T-helper 2 cell treated with Interferon-gamma antibody and Interleukin-4, amounts not matched to agents 5 μg/mL and 100 μg/mL, for 36 hours (primary cell): Measurements from ENCODE around the gene TECPR2.

Experiments used
- DNase-seq: peaks from one replicate; pipeline ENCODE4 v3.0.0; 2021; ENCODE audit warnings: low spot score
- H3K27ac Mint-ChIP-seq: one replicate; pipeline ENCODE4 v1.8.0; 2021; ENCODE audit warnings: mild to moderate bottlenecking, mixed read lengths
- H3K27me3 Mint-ChIP-seq: one replicate; pipeline ENCODE4 v1.8.0; 2021; ENCODE audit warnings: low read depth, mixed read lengths
- H3K36me3 Mint-ChIP-seq: one replicate; pipeline ENCODE4 v1.8.0; 2021; ENCODE audit warnings: low read depth, mixed read lengths
- H3K4me1 Mint-ChIP-seq: one replicate; pipeline ENCODE4 v1.8.0; 2021; ENCODE audit warnings: low read depth, mixed read lengths
- H3K4me3 Mint-ChIP-seq: one replicate; pipeline ENCODE4 v1.8.0; 2022; ENCODE audit warnings: mild to moderate bottlenecking, moderate library complexity, mixed read lengths
- H3K9me3 Mint-ChIP-seq: one replicate; pipeline ENCODE4 v1.8.0; 2021; ENCODE audit warnings: mixed read lengths

The TECPR2 gene

DNA sequence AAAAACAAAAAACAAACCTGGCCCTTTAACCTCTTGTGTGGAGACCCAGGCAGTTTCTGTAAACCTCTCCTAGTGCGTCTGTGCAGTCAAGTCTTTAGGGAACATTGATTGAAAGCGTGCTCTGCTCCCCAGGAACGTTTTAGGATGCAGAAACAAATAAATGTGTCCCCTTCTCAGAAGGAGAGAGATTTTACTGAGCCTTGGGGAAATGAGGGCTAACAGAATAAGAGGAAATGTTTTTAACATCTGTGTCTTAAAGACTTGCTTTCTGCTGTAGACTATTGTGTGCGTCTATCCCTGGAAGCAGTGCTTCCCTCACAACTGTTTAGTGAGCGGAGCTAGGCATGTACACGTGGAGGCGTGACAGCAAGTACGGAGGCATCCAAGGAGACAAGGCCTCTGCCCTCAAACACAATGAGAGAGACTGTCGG lies 54.3 kb downstream of the TECPR2 start:
- no peaks in the 10 kb centered on the region for H3K4me1 Mint-ChIP-seq
- DNase-seq, result no peak
- H3K9me3 Mint-ChIP-seq, result no peaks in the 10 kb centered on the region
- no peaks in the 10 kb centered on the region for H3K27me3 Mint-ChIP-seq
- H3K36me3 Mint-ChIP-seq, result no peaks in the 10 kb centered on the region
- no peak overlapping the region for H3K4me3 Mint-ChIP-seq
- no peak overlapping the region for H3K27ac Mint-ChIP-seq

GRCh38 chr14:102417646-102418045 lies 54.9 kb downstream of the TECPR2 start:
- no peak for DNase-seq
- H3K27me3 Mint-ChIP-seq, result no peaks in the 10 kb centered on the region
- no peaks in the 10 kb centered on the region for H3K4me1 Mint-ChIP-seq
- H3K4me3 Mint-ChIP-seq, result no peak overlapping the region
- no peaks in the 10 kb centered on the region for H3K9me3 Mint-ChIP-seq
- H3K36me3 Mint-ChIP-seq, result no peaks in the 10 kb centered on the region
- no peak overlapping the region for H3K27ac Mint-ChIP-seq

DNA sequence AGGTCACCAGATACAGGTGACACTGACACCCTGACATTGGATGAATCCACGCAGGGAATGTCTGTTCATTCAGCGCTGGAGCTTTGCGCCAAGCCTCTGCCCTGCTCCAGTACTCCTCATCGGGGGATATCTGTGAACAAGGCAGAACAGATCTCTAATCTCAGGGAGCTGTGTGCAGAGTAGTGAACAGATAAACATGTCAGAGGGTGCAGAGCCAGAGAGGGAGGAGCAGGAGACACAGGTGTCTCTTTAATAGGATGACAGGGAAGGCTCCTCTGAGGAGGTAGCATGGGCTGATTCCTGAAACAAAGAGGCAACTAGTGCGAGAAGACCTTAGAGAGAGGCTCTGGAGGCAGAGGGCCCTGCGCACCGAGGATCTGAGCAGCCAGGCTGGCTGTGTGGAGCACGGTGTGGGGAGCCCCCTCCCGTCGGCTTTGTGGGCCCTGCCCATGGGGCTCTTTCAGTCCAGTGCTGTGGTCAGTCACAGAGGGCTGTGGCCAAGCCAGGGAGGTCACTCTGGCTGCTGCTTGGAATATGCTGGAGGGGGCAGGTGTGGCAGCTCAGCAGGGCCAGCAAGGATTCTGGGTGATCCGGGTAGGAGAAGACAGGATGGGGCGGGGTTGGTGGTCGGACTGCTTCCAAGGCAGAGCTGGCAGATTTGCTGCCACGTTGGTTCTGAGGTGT lies 55.6 kb downstream of the TECPR2 start:
- H3K4me3 Mint-ChIP-seq, result no peak overlapping the region
- no peaks in the 10 kb centered on the region for H3K4me1 Mint-ChIP-seq
- no peaks in the 10 kb centered on the region for H3K36me3 Mint-ChIP-seq
- H3K27ac Mint-ChIP-seq, result no peak overlapping the region
- no peaks in the 10 kb centered on the region for H3K27me3 Mint-ChIP-seq
- no peak for DNase-seq
- H3K9me3 Mint-ChIP-seq, result no peaks in the 10 kb centered on the region

DNA sequence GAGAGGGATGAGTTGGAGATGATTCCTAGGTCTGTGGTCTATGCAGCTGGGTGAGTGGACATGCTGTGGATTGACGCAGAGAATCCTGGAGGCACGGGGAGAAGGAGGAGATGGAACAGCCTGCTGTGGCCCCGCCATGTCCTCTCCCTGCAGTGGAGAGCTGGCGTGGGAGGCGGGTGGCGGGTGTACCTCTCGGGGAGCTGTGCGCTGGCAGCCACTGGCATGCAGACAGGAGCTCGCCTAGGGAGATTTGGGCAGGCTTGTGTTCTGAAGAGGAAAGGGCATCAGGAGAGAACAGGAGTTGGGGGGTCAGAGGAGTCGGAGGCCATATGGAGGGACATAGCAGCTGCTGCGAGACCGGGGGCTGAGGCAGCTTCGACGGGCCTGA lies 56.1 kb downstream of the TECPR2 start:
- Mint-ChIP-seq H3K36me3 (no peaks in the 10 kb centered on the region), H3K9me3 (no peaks in the 10 kb centered on the region), H3K27ac (no peak overlapping the region), H3K4me1 (no peaks in the 10 kb centered on the region), H3K27me3 (no peaks in the 10 kb centered on the region), H3K4me3 (no peak overlapping the region)
- no peak for DNase-seq

- Mint-ChIP-seq H3K27ac (no peak overlapping the region), H3K36me3 (no peaks in the 10 kb centered on the region), H3K4me1 (no peaks in the 10 kb centered on the region), H3K9me3 (no peaks in the 10 kb centered on the region), H3K27me3 (no peaks in the 10 kb centered on the region), H3K4me3 (no peak overlapping the region)
- DNase-seq, result no peak
These were observed 56.5 kb downstream of the TECPR2 start for GRCh38 chr14:102419276-102419675.

GRCh38 chr14:102419716-102420115 lies 57.0 kb downstream of the TECPR2 start:
- Mint-ChIP-seq H3K27ac (no peak overlapping the region), H3K9me3 (no peaks in the 10 kb centered on the region), H3K27me3 (no peaks in the 10 kb centered on the region), H3K4me3 (no peak overlapping the region), H3K36me3 (no peaks in the 10 kb centered on the region), H3K4me1 (peaks cover 2% of the 10 kb centered on the region)
- no peak for DNase-seq

DNA sequence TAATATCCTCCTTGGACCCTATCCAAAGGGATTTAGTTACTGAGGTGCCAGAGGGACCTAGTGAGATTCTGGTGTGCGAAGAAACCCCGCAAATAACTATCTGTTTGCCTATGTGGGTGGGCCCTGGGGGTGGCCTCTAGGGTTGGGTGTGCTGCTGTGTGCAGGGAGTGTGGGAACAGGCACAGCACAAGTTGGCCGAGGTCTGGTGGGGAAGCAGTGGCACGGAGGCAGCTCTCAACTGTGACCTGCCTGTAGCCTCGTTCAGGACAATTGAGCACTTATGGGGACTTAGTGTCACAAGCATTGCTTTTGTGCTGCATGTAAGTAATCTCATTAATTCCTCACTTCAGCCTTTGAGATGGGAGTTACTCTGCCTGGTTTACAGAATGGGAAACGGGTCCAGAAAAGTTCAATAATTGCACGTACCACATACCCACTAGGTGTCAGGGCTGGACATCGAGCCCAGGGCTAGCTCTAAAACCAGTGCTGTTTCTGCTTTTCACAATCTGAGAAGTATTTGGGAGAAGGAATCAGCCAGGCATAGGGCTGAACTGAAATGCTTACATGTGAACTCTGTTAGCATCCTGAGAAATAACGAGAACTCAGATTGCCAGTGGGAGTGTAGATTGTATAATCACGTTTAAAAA lies 58.8 kb downstream of the TECPR2 start:
- no peak for DNase-seq
- Mint-ChIP-seq H3K27ac (no peak overlapping the region), H3K36me3 (peaks cover 1% of the 10 kb centered on the region), H3K4me1 (peaks cover 5% of the 10 kb centered on the region), H3K27me3 (no peaks in the 10 kb centered on the region), H3K9me3 (no peaks in the 10 kb centered on the region), H3K4me3 (no peak overlapping the region)

GRCh38 chr14:102424520-102424919 lies 61.8 kb downstream of the TECPR2 start:
- DNase-seq, result no peak
- no peaks in the 10 kb centered on the region for H3K27me3 Mint-ChIP-seq
- H3K9me3 Mint-ChIP-seq, result no peaks in the 10 kb centered on the region
- peaks cover 5% of the 10 kb centered on the region for H3K4me1 Mint-ChIP-seq
- H3K27ac Mint-ChIP-seq, result no peak overlapping the region
- no peak overlapping the region for H3K4me3 Mint-ChIP-seq
- peaks cover 3% of the 10 kb centered on the region for H3K36me3 Mint-ChIP-seq

- H3K36me3 Mint-ChIP-seq, result peaks cover 3% of the 10 kb centered on the region
- DNase-seq, result no peak
- H3K27ac Mint-ChIP-seq, result no peak overlapping the region
- H3K27me3 Mint-ChIP-seq, result no peaks in the 10 kb centered on the region
- no peak overlapping the region for H3K4me3 Mint-ChIP-seq
- no peaks in the 10 kb centered on the region for H3K9me3 Mint-ChIP-seq
- peaks cover 5% of the 10 kb centered on the region for H3K4me1 Mint-ChIP-seq
These were observed 62.2 kb downstream of the TECPR2 start for GRCh38 chr14:102424923-102425322.

DNA sequence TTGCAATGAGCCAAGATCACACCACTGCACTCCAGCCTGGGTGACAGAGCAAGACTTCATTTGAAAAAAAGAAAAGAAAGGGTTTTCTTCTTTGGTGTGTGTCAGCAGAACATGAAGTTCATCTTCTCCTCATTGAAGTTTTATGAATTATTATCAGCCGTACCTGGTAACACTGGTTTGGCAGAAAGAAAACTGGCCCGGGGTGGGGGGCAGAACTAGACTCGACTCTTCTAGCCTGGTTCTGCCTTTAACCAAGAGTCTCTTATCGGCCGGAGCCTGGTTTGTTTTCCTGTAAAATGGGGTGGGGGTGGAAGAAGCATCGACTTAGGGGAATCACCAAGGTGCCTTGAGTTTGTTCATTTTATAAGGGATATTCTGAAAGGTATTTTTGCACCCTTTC lies 64.1 kb downstream of the TECPR2 start:
- no peaks in the 10 kb centered on the region for H3K9me3 Mint-ChIP-seq
- no peak overlapping the region for H3K27ac Mint-ChIP-seq
- no peak overlapping the region for H3K4me3 Mint-ChIP-seq
- H3K4me1 Mint-ChIP-seq, result peaks cover 5% of the 10 kb centered on the region
- H3K36me3 Mint-ChIP-seq, result peaks cover 3% of the 10 kb centered on the region
- DNase-seq, result no peak
- no peaks in the 10 kb centered on the region for H3K27me3 Mint-ChIP-seq

DNA sequence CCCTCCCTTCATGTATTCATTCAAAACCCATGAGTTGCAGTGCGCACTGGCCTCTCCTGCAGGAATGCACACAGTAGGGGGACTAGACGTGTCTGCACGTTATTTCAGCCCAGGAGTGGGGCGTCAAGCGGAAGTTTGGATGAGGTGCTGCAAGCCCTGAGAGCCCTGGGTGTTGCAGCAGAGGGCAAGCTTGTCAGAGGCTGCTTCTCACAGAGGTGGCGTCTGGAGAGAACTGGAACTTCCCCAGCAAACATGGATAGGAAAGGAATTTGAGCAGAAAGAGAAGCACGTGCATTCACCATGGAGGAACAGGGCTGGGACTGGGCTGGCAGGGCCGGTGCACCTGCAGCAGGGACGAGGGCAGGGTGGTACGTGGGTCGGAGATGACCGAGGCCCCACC lies 64.9 kb downstream of the TECPR2 start:
- Mint-ChIP-seq H3K27me3 (no peaks in the 10 kb centered on the region), H3K36me3 (peaks cover 3% of the 10 kb centered on the region), H3K9me3 (no peaks in the 10 kb centered on the region), H3K4me1 (peaks cover 5% of the 10 kb centered on the region), H3K27ac (no peak overlapping the region), H3K4me3 (no peak overlapping the region)
- no peak for DNase-seq

DNA sequence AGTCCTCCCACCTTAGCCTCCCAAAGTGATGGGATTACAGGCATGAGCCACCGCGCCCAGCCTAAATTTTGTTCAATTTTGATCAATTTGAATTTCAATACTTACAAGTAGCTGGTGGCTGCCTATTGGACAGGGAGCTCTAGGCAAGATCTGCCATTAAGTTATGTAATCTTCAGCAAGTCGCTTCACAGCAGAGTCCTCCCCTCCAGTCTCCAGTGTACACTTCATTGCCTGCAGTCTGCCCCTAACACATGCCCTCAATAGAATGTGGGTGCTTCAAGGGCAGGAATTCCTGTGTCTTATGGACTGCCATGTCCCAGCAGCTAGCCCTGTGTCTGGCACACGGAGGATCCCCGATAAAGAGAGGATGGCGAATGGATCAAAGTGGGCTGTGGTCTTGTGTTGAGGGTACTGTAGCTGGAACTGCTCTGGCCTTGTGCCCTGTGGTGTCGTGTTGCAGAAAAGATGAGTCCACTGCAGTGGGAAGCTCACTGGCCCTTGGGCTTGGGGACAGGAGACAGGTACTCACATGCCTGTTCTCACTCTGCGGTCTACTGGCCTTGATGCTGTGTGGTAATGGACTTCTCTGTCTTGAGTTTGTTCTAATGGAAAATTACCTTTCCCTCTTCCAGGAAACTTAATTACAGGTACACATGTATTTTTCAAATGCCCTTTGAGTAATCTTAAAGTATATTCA lies 67.6 kb downstream of the TECPR2 start:
- Mint-ChIP-seq H3K9me3 (no peaks in the 10 kb centered on the region), H3K4me3 (no peak overlapping the region), H3K27ac (no peak overlapping the region), H3K27me3 (no peaks in the 10 kb centered on the region), H3K36me3 (peaks cover 3% of the 10 kb centered on the region), H3K4me1 (peaks cover 4% of the 10 kb centered on the region)
- no peak for DNase-seq

DNA sequence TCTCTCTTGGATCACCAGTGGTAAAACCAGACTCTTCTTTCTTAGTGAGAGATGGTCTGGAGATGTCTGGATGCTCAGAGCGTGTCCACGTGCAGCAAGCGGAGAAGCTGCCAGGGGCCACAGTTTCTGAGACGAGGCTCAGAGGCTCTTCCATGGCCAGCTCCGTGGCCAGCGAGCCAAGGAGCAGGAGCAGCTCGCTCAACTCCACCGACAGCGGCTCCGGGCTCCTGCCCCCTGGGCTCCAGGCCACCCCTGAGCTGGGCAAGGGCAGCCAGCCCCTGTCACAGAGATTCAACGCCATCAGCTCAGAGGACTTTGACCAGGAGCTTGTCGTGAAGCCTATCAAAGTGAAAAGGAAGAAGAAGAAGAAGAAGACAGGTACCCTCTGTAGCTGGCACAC lies 69.0 kb downstream of the TECPR2 start:
- Mint-ChIP-seq H3K9me3 (no peaks in the 10 kb centered on the region), H3K4me3 (no peak overlapping the region), H3K36me3 (peaks cover 2% of the 10 kb centered on the region), H3K27ac (no peak overlapping the region), H3K27me3 (no peaks in the 10 kb centered on the region), H3K4me1 (no peaks in the 10 kb centered on the region)
- no peak for DNase-seq

- no peaks in the 10 kb centered on the region for H3K9me3 Mint-ChIP-seq
- H3K27me3 Mint-ChIP-seq, result no peaks in the 10 kb centered on the region
- H3K36me3 Mint-ChIP-seq, result no peaks in the 10 kb centered on the region
These were observed 72.0 kb downstream of the TECPR2 start for GRCh38 chr14:102434647-102435175.

More at GRCh38 chr14:102434647-102435175, 72.0 kb downstream of the TECPR2 start:
- H3K4me1 Mint-ChIP-seq, result peaks cover 6% of the 10 kb centered on the region
- H3K4me3 Mint-ChIP-seq, result no peak overlapping the region
- no peak for DNase-seq
- H3K27ac Mint-ChIP-seq, result no peak overlapping the region
